IMR-90 (cell line): ENCODE measurements around the gene PRDM10. TPM values are rescaled to one million over a fixed set of nuclear protein-coding genes. Genes with fewer than 3 reads are reported as not detected.

Experiments
- ATAC-seq: fragments of 200-7000 bp; cut with Tn5 transposase; 2 replicates; pipeline ENCODE4 v1.9.1; 2020; ENCODE audit warnings: low read depth, mild to moderate bottlenecking, moderate library complexity
- BruUV-seq: library from RNA; stranded (reverse); fragments of 400-500 nt; replicated peaks from 2 replicates; lab custom pipeline; 2021; lab: Mats Ljungman, UMichigan
- CTCF ChIA-PET: fragments of 300-600 bp; formaldehyde crosslinking; extraction: SDS; loops from one replicate; lab custom pipeline; 2021; ENCODE audit warnings: antibody characterized with exemption; lab: Yijun Ruan, JAX
- POLR2A ChIA-PET: fragments of 300-600 bp; sonication (Branson Sonifier 250); formaldehyde crosslinking; loops from one replicate; lab custom pipeline; 2022; ENCODE audit warnings: antibody characterized with exemption; ENCODE audit not compliant: unreplicated experiment; lab: Charles Lee
- DNase-seq: peaks from one replicate; pipeline ENCODE4 v3.0.0; 2013
- H2AFZ ChIP-seq: replicated peaks from 2 replicates; pipeline ENCODE3; 2013; ENCODE audit warnings: low read length, mild to moderate bottlenecking; ENCODE audit not compliant: poor library complexity
- H2AK5ac ChIP-seq: 2 replicates; pipeline ENCODE4 v1.6.1; 2013; ENCODE audit warnings: low read depth, low read length, inconsistent platforms
- H2AK9ac ChIP-seq: replicated peaks from 2 replicates; pipeline ENCODE3; 2013; ENCODE audit warnings: mild to moderate bottlenecking, low read depth, low read length, moderate library complexity; ENCODE audit not compliant: poor library complexity
- H2BK120ac ChIP-seq: 2 replicates; pipeline ENCODE4 v1.6.1; 2013; ENCODE audit warnings: low read depth, low read length, inconsistent platforms
- H2BK15ac ChIP-seq: 3 replicates; pipeline ENCODE4 v1.6.1; 2013; ENCODE audit warnings: low read depth, low read length, inconsistent platforms
- H2BK20ac ChIP-seq: 2 replicates; pipeline ENCODE4 v1.6.1; 2013; ENCODE audit warnings: low read depth, mild to moderate bottlenecking, inconsistent platforms, low read length, moderate library complexity
- H2BK5ac ChIP-seq: 2 replicates; pipeline ENCODE4 v1.6.1; 2013; ENCODE audit warnings: mild to moderate bottlenecking, low read depth, low read length, inconsistent platforms; ENCODE audit not compliant: poor library complexity, severe bottlenecking
- H3K14ac ChIP-seq: replicated peaks from 2 replicates; pipeline ENCODE4 v1.6.1; 2013; ENCODE audit warnings: low read depth, low read length, inconsistent platforms
- H3K18ac ChIP-seq: 2 replicates; pipeline ENCODE4 v1.6.1; 2013; ENCODE audit warnings: low read depth, low read length, control low read depth
- H3K23ac ChIP-seq: 2 replicates; pipeline ENCODE4 v1.6.1; 2013; ENCODE audit warnings: low read depth, low read length, inconsistent platforms
- H3K27ac ChIP-seq: 2 replicates; pipeline ENCODE4 v1.5.1; 2013; ENCODE audit warnings: mild to moderate bottlenecking, control low read depth, low read length; ENCODE audit not compliant: insufficient read depth
- H3K27me3 ChIP-seq: 2 replicates; pipeline ENCODE4 v1.6.1; 2013; ENCODE audit warnings: low read length; ENCODE audit not compliant: control insufficient read depth, insufficient read depth
- H3K36me3 ChIP-seq: 2 replicates; pipeline ENCODE4 v1.6.1; 2013; ENCODE audit warnings: low read length, mixed read lengths; ENCODE audit not compliant: control insufficient read depth, insufficient read depth
- H3K4ac ChIP-seq: 2 replicates; pipeline ENCODE4 v1.6.1; 2013; ENCODE audit warnings: low read depth, low read length, inconsistent platforms
- H3K4me1 ChIP-seq: 2 replicates; pipeline ENCODE4 v1.6.1; 2013; ENCODE audit warnings: low read length, mixed read lengths; ENCODE audit not compliant: control insufficient read depth, insufficient read depth
- H3K4me2 ChIP-seq: 2 replicates; pipeline ENCODE4 v1.6.1; 2013; ENCODE audit warnings: low read depth, mild to moderate bottlenecking, control low read depth, low read length, moderate library complexity
- H3K4me3 ChIP-seq: 2 replicates; pipeline ENCODE4 v1.5.1; 2013; ENCODE audit warnings: low read depth, mild to moderate bottlenecking, control low read depth, low read length, moderate library complexity; ENCODE audit not compliant: insufficient read depth
- H3K56ac ChIP-seq: 2 replicates; pipeline ENCODE4 v1.6.1; 2013; ENCODE audit warnings: low read length, inconsistent platforms; ENCODE audit not compliant: insufficient read depth; ENCODE audit errors: extremely low read depth
- H3K79me1 ChIP-seq, 2 experiments: 2 replicates each; pipeline ENCODE4 v1.6.1; 2013; ENCODE audit warnings: low read length in 2 of 2, inconsistent platforms in 1 of 2, low read depth in 1 of 2
- H3K9ac ChIP-seq: 2 replicates; pipeline ENCODE4 v1.6.1; 2013; ENCODE audit warnings: low read depth, low read length, control low read depth
- H3K9me1 ChIP-seq: 2 replicates; pipeline ENCODE4 v1.6.1; 2013; ENCODE audit warnings: low read length, inconsistent platforms; ENCODE audit not compliant: insufficient read depth
- H3K9me3 ChIP-seq: 2 replicates; pipeline ENCODE4 v1.6.1; 2013; ENCODE audit warnings: low read length; ENCODE audit not compliant: control insufficient read depth, insufficient read depth
- H4K20me1 ChIP-seq: 2 replicates; pipeline ENCODE4 v1.6.1; 2013; ENCODE audit warnings: low read length, inconsistent platforms; ENCODE audit not compliant: insufficient read depth
- H4K5ac ChIP-seq: 2 replicates; pipeline ENCODE4 v1.6.1; 2013; ENCODE audit warnings: mild to moderate bottlenecking, low read depth, low read length, control low read depth
- H4K8ac ChIP-seq, 2 experiments: 2 replicates each; pipeline ENCODE4 v1.6.1; 2013; ENCODE audit warnings: low read depth in 2 of 2, low read length in 2 of 2, control low read depth in 1 of 2, inconsistent platforms in 1 of 2
- H4K91ac ChIP-seq: 2 replicates; pipeline ENCODE4 v1.6.1; 2013; ENCODE audit warnings: low read depth, low read length, inconsistent platforms; ENCODE audit not compliant: insufficient read depth
- BHLHE40 ChIP-seq: fragments of 150-350 bp; IDR thresholded peaks from 2 replicates; pipeline ENCODE4 v1.6.1; 2016; ENCODE audit warnings: mild to moderate bottlenecking, low read depth, low read length
- CEBPB ChIP-seq: IDR thresholded peaks from 2 replicates; pipeline ENCODE4 v1.6.1; 2012; ENCODE audit warnings: low read depth, low read length, improper control_type of control experiment
- CHD1 ChIP-seq: IDR thresholded peaks from 2 replicates; pipeline ENCODE4 v1.6.1; 2012; ENCODE audit warnings: low read depth, low read length, improper control_type of control experiment
- CTCF ChIP-seq: conservative IDR thresholded peaks from 2 replicates; pipeline ENCODE4 v1.5.1; 2012; ENCODE audit warnings: mild to moderate bottlenecking, low read depth, low read length, improper control_type of control experiment
- FOS ChIP-seq: fragments of 150-350 bp; IDR thresholded peaks from 2 replicates; pipeline ENCODE4 v1.6.1; 2016; ENCODE audit warnings: low read depth, low read length
- MAFK ChIP-seq: IDR thresholded peaks from 2 replicates; pipeline ENCODE4 v1.6.1; 2012; ENCODE audit warnings: low read depth, low read length, improper control_type of control experiment
- MAZ ChIP-seq: IDR thresholded peaks from 2 replicates; pipeline ENCODE4 v1.6.1; 2012; ENCODE audit warnings: low read depth, mild to moderate bottlenecking, low read length, improper control_type of control experiment, moderate library complexity, borderline replicate concordance
- MXI1 ChIP-seq: IDR thresholded peaks from 2 replicates; pipeline ENCODE4 v1.6.1; 2012; ENCODE audit warnings: low read depth, mild to moderate bottlenecking, low read length, moderate library complexity, borderline replicate concordance
- NFE2L2 ChIP-seq: fragments of 150-350 bp; IDR thresholded peaks from 2 replicates; pipeline ENCODE4 v1.6.1; 2016; ENCODE audit warnings: low read depth, mild to moderate bottlenecking, low read length
- POLR2A ChIP-seq: IDR thresholded peaks from 2 replicates; pipeline ENCODE4 v1.6.1; 2012; ENCODE audit warnings: mild to moderate bottlenecking, low read depth, low read length
- RAD21 ChIP-seq: IDR thresholded peaks from 2 replicates; pipeline ENCODE4 v1.6.1; 2012; ENCODE audit warnings: low read length, improper control_type of control experiment
- RCOR1 ChIP-seq: IDR thresholded peaks from 2 replicates; pipeline ENCODE4 v1.6.1; 2012; ENCODE audit warnings: mild to moderate bottlenecking, low read length, improper control_type of control experiment; ENCODE audit not compliant: insufficient replicate concordance
- RFX5 ChIP-seq: IDR thresholded peaks from 2 replicates; pipeline ENCODE4 v1.8.0; 2012; ENCODE audit warnings: low read depth, mild to moderate bottlenecking, low read length, moderate library complexity
- SMC3 ChIP-seq: fragments of 150-350 bp; IDR thresholded peaks from 2 replicates; pipeline ENCODE4 v1.6.1; 2016; ENCODE audit warnings: low read depth, mild to moderate bottlenecking, antibody characterized with exemption, low read length, moderate library complexity
- WGBS, 2 experiments: methylation state at CpG; one replicate each; pipeline versions ENCODE4 v1.1.5 to v1.1.7; 2013; ENCODE audit warnings: missing lambda C conversion rate in 2 of 2; ENCODE audit not compliant: insufficient read length in 1 of 2; ENCODE audit errors: extremely low coverage in 2 of 2; 5-methylcytosine and 5-hydroxymethylcytosine counted together
- dilution Hi-C: fragments of 300-500 bp; cut with HindIII; formaldehyde crosslinking; loops from one replicate; pipeline ENCODE4 v1.14.3; 2018; ENCODE audit warnings: low sequenced_read_pairs; ENCODE audit not compliant: unreplicated experiment
- in situ Hi-C: fragments of 300-500 bp; cut with MboI; formaldehyde crosslinking; loops from 3 replicates; pipeline ENCODE4 v1.14.3; 2019; ENCODE audit warnings: low sequenced_read_pairs, inconsistent platforms, mixed read lengths
- intact Hi-C: fragments of 100-400 bp; cut with micrococcal nuclease; formaldehyde crosslinking; loops from 2 replicates; pipeline ENCODE4 v1.10.0; 2022
- polyA plus RNA-seq, 3 experiments: library from polyadenylated mRNA; depleted of rRNA; stranded (reverse); fragments of >200 nt; gene quantifications; 2 replicates each; pipeline ENCODE4 v1.2.3, GENCODE V29; 2012; ENCODE audit warnings: low replicate concordance in 1 of 3
- total RNA-seq: library from RNA; depleted of rRNA; stranded (reverse); fragments of >200 nt; gene quantifications from 2 replicates; pipeline ENCODE4 v1.2.3, GENCODE V29; 2012
- TF ChIP-seq, protein P1 (sequence below): fragments of 150-350 bp; IDR thresholded peaks from 2 replicates; pipeline ENCODE4 v1.6.1; 2017; ENCODE audit warnings: mild to moderate bottlenecking, antibody characterized with exemption, low read length, low read depth
- TF ChIP-seq, protein P2 (sequence below): fragments of 150-350 bp; IDR thresholded peaks from 2 replicates; pipeline ENCODE4 v1.6.1; 2016; ENCODE audit warnings: low read depth, mild to moderate bottlenecking, low read length, moderate library complexity, borderline replicate concordance

Gene PRDM10
- total and polyA plus RNA-seq, 2 of the 4 experiments (the other 2 are of a cell fraction) = 3.1 to 6.5 TPM

DNA sequence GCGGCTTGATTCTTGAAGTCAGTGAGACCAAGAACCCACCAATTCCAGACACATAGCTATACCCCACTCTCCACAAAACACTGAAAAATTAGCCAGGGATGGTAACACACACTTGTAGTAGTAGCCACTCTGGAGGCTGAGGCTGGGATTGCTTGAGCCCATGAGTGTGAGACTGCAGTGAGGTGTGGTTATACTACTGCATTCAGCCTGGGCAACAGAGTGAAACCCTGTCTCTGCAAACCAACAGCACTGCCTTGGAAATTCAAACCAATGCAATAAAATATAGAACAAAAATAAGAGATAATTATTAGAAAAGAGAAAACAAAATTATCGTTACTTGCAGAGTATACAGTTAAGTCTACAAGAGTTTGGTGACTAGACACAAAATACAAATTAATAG, 20.2 kb upstream of the PRDM10 start:
- in situ Hi-C loops = no loop called here
- peak overlapping the region; percentile 25; the same call in 1 of the 2 replicates for H2AK5ac ChIP-seq

More for the DNA sequence above, 20.2 kb upstream of the PRDM10 start:
- Histone ChIP-seq H2AK9ac (no peak overlapping the region), H3K9me1 (peaks cover 2% of the 10 kb centered on the region; the same call in 1 of the 2 replicates), H3K23ac (no peak overlapping the region), H3K27ac (no peak overlapping the region), H4K91ac (peak overlapping the region; percentile 62), H3K18ac (no peak overlapping the region), H2BK20ac (peak overlapping the region; percentile 64), H3K36me3 (no peaks in the 10 kb centered on the region), H2BK120ac (peak overlapping the region; percentile 44), H2AFZ (no peak overlapping the region), H3K4me2 (no peak overlapping the region), H4K20me1 (no peaks in the 10 kb centered on the region), H2BK15ac (no peak overlapping the region; the same call in 2 of the 3 replicates), H3K9me3 (no peaks in the 10 kb centered on the region), H3K14ac (no peak overlapping the region), H4K5ac (no peak overlapping the region), H3K4ac (peak overlapping the region; percentile 35), H3K79me1 (no peaks in the 10 kb centered on the region), H3K9ac (no peak overlapping the region), H4K8ac (no peak overlapping the region), H3K4me1 (peaks cover 4% of the 10 kb centered on the region), H3K56ac (no peak overlapping the region), H3K27me3 (no peaks in the 10 kb centered on the region), H3K4me3 (no peak overlapping the region), H2BK5ac (no peak overlapping the region)
- dilution Hi-C loops (no loop called here), intact Hi-C loops (no loop called here)
- ChIA-PET POLR2A (no interaction called here), CTCF (no interaction called here)
- ATAC-seq (peak; percentile 19), DNase-seq (no peak)
- TF ChIP-seq, protein P1, sequence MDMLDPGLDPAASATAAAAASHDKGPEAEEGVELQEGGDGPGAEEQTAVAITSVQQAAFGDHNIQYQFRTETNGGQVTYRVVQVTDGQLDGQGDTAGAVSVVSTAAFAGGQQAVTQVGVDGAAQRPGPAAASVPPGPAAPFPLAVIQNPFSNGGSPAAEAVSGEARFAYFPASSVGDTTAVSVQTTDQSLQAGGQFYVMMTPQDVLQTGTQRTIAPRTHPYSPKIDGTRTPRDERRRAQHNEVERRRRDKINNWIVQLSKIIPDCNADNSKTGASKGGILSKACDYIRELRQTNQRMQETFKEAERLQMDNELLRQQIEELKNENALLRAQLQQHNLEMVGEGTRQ = no peak
- TF ChIP-seq SMC3 (no peak), NFE2L2 (no peak), CEBPB (no peak), RFX5 (no peak), CTCF (no peak), MAZ (no peak), CHD1 (no peak), POLR2A (no peak), BHLHE40 (no peak), RCOR1 (no peak), FOS (no peak), MAFK (no peak), MXI1 (no peak), RAD21 (no peak)
- TF ChIP-seq, protein P2, sequence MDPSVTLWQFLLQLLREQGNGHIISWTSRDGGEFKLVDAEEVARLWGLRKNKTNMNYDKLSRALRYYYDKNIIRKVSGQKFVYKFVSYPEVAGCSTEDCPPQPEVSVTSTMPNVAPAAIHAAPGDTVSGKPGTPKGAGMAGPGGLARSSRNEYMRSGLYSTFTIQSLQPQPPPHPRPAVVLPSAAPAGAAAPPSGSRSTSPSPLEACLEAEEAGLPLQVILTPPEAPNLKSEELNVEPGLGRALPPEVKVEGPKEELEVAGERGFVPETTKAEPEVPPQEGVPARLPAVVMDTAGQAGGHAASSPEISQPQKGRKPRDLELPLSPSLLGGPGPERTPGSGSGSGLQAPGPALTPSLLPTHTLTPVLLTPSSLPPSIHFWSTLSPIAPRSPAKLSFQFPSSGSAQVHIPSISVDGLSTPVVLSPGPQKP = no peak
- no TSS peak for BruUV-seq
- WGBS, 2 experiments = no CpG with 5 or more reads among the region's 2 CpGs
